AG10803 (cell line): ENCODE data around the gene NRIP1.

Experiments
- DNase-seq: peaks from one replicate; pipeline ENCODE4 v3.0.0; 2010; ENCODE audit warnings: low read depth
- H3K4me3 ChIP-seq: 2 replicates; pipeline ENCODE4 v1.5.1; 2011; ENCODE audit warnings: mild to moderate bottlenecking, low read length, control low read depth
- CTCF ChIP-seq: conservative IDR thresholded peaks from 2 replicates; pipeline ENCODE4 v1.5.1; 2011; ENCODE audit warnings: mild to moderate bottlenecking, low read length, control low read depth, inconsistent platforms

Gene NRIP1

GRCh38 chr21:15084668-15085067 lies 19.9 kb upstream of the NRIP1 start:
- H3K4me3 ChIP-seq: no peak overlapping the region
- DNase-seq: no peak
- TF ChIP-seq CTCF: no peak

GRCh38 chr21:15080526-15080925 lies 15.7 kb upstream of the NRIP1 start:
- no peak for TF ChIP-seq CTCF
- DNase-seq: no peak
- H3K4me3 ChIP-seq: no peak overlapping the region

- no peak for TF ChIP-seq CTCF
- H3K4me3 ChIP-seq: no peak overlapping the region
- no peak for DNase-seq
Measured at GRCh38 chr21:15079269-15079668, 14.5 kb upstream of the NRIP1 start.

- H3K4me3 ChIP-seq: no peak overlapping the region
- TF ChIP-seq CTCF: no peak
- no peak for DNase-seq
Measured at GRCh38 chr21:15078180-15078579, 13.4 kb upstream of the NRIP1 start.

- TF ChIP-seq CTCF: no peak
Measured at GRCh38 chr21:15077529-15078145, 12.8 kb upstream of the NRIP1 start.

GRCh38 chr21:15076730-15077129 lies 11.9 kb upstream of the NRIP1 start:
- TF ChIP-seq CTCF: no peak
- H3K4me3 ChIP-seq: no peak overlapping the region
- DNase-seq: no peak

More at GRCh38 chr21:15077529-15078145, 12.8 kb upstream of the NRIP1 start:
- no peak overlapping the region for H3K4me3 ChIP-seq
- DNase-seq: no peak

- TF ChIP-seq CTCF: no peak
- no peak overlapping the region for H3K4me3 ChIP-seq
- DNase-seq: no peak
Measured at GRCh38 chr21:15071009-15071408, 6.2 kb upstream of the NRIP1 start.
